B cell (primary cell): ENCODE data around the gene CCDC194. TPM values are rescaled to one million over a fixed set of nuclear protein-coding genes. Genes with fewer than 3 reads are reported as not detected.
A peak's percentile ranks its signal among the peaks of the same experiment; 100 is the strongest.

ENCODE experiments used
- ATAC-seq: fragments of 200-7000 bp; cut with Tn5 transposase; one replicate; pipeline ENCODE4 v1.10.0; 2021; ENCODE audit warnings: low read depth, mild to moderate bottlenecking, moderate number of reproducible peaks, moderate library complexity
- CTCF ChIA-PET: fragments of 350-600 bp; sonication (Branson Sonifier 250); formaldehyde crosslinking; loops from one replicate; lab custom pipeline; 2021; ENCODE audit warnings: antibody characterized with exemption, inconsistent platforms; lab: Charles Lee
- POLR2A ChIA-PET: fragments of 350-600 bp; sonication (Branson Sonifier 250); formaldehyde crosslinking; loops from one replicate; lab custom pipeline; 2021; ENCODE audit warnings: antibody characterized with exemption; lab: Charles Lee
- DNase-seq: peaks from one replicate; pipeline ENCODE4 v3.0.0; 2013
- H2AFZ ChIP-seq: 2 replicates; pipeline ENCODE4 v1.6.1; 2012; ENCODE audit warnings: mild to moderate bottlenecking, low read depth, low read length; ENCODE audit not compliant: insufficient read depth, poor library complexity, severe bottlenecking
- H3K27ac ChIP-seq, 2 donors: 1 replicate in 1 of 2; 2 replicates in 1 of 2; pipeline ENCODE4 v1.5.1; 2012 to 2013; ENCODE audit warnings: low read length in 2 of 2, mild to moderate bottlenecking in 2 of 2, moderate library complexity in 1 of 2
- H3K27me3 ChIP-seq, 4 experiments: fragments of 200-600 bp in 1 of 4; sonication (generic) in 1 of 4; replicated peaks in 1 of 4; 1 replicate in 2 of 4; 2 replicates in 2 of 4; pipeline versions ENCODE4 v1.6.1 to v1.7.0; 2013 to 2016; ENCODE audit warnings: low read length in 3 of 4, mild to moderate bottlenecking in 2 of 4, mixed read lengths in 1 of 4, moderate library complexity in 1 of 4; ENCODE audit not compliant: insufficient read depth in 4 of 4, control insufficient read depth in 3 of 4; ENCODE audit errors: control extremely low read depth in 1 of 4
- H3K36me3 ChIP-seq, 2 experiments: replicated peaks in 1 of 2; 1 replicate in 1 of 2; 2 replicates in 1 of 2; pipeline versions ENCODE4 v1.6.1 to v1.7.1; 2013; ENCODE audit warnings: low read length in 1 of 2; ENCODE audit not compliant: insufficient read depth in 2 of 2, control insufficient read depth in 1 of 2; ENCODE audit errors: control extremely low read depth in 1 of 2, extremely low read depth in 1 of 2
- H3K4me1 ChIP-seq, 2 donors: fragments of 200-600 bp in 1 of 2; sonication (generic) in 1 of 2; 1 replicate in 1 of 2; 2 replicates in 1 of 2; pipeline versions ENCODE4 v1.5.1 to v1.6.1; 2013 to 2017; ENCODE audit warnings: low read length in 2 of 2; ENCODE audit not compliant: control insufficient read depth in 2 of 2, insufficient read depth in 2 of 2
- H3K4me2 ChIP-seq: replicated peaks from 2 replicates; pipeline ENCODE3; 2012; ENCODE audit warnings: mild to moderate bottlenecking, low read depth, low read length; ENCODE audit not compliant: poor library complexity, severe bottlenecking
- H3K4me3 ChIP-seq, 5 experiments: fragments of 200-600 bp in 1 of 5; sonication (generic) in 1 of 5; 1 replicate in 3 of 5; 2 replicates in 2 of 5; pipeline versions ENCODE4 v1.5.1 to v1.7.0; 2011 to 2016; ENCODE audit warnings: low read length in 4 of 5, mild to moderate bottlenecking in 4 of 5, low read depth in 2 of 5, control low read depth in 1 of 5, moderate library complexity in 1 of 5; ENCODE audit not compliant: insufficient read depth in 1 of 5; ENCODE audit errors: control extremely low read depth in 1 of 5, extremely low read depth in 1 of 5
- H3K79me2 ChIP-seq: fragments of 200-600 bp; sonication (generic); one replicate; pipeline ENCODE4 v1.6.0; 2016; ENCODE audit warnings: low read length; ENCODE audit not compliant: control insufficient read depth, insufficient read depth
- H3K9ac ChIP-seq: fragments of 200-600 bp; sonication (generic); 2 replicates; pipeline ENCODE4 v1.6.1; 2017; ENCODE audit warnings: mild to moderate bottlenecking, low read length, moderate library complexity
- H3K9me3 ChIP-seq, 3 donors: one replicate each; pipeline versions ENCODE4 v1.6.1 to v1.7.1; 2013; ENCODE audit warnings: low read length in 2 of 3; ENCODE audit not compliant: control insufficient read depth in 2 of 3, insufficient read depth in 1 of 3; ENCODE audit errors: control extremely low read depth in 1 of 3
- H4K20me1 ChIP-seq: 2 replicates; pipeline ENCODE4 v1.6.0; 2012; ENCODE audit warnings: mild to moderate bottlenecking, low read length; ENCODE audit not compliant: insufficient read depth, control insufficient read depth, poor library complexity, severe bottlenecking
- H3K27ac Mint-ChIP-seq: one replicate; pipeline ENCODE4 v1.8.0; 2021; ENCODE audit warnings: mixed read lengths
- H3K27me3 Mint-ChIP-seq: one replicate; pipeline ENCODE4 v1.8.0; 2021; ENCODE audit warnings: mixed read lengths
- H3K4me1 Mint-ChIP-seq: one replicate; pipeline ENCODE4 v1.8.0; 2021; ENCODE audit warnings: mixed read lengths
- H3K4me3 Mint-ChIP-seq: one replicate; pipeline ENCODE4 v1.8.0; 2021; ENCODE audit warnings: mixed read lengths
- H3K9me3 Mint-ChIP-seq: one replicate; pipeline ENCODE4 v1.8.0; 2022; ENCODE audit warnings: mixed read lengths; ENCODE audit not compliant: insufficient read depth
- CTCF ChIP-seq: fragments of 200-600 bp; IDR thresholded peaks from one replicate; pipeline ENCODE4 v1.8.0; 2022; ENCODE audit warnings: antibody characterized with exemption, mild to moderate bottlenecking
- EZH2 ChIP-seq: IDR thresholded peaks from 2 replicates; pipeline ENCODE4 v1.6.1; 2012; ENCODE audit warnings: borderline replicate concordance, low read depth, mild to moderate bottlenecking, moderate library complexity, low read length; ENCODE audit not compliant: insufficient read depth, poor library complexity, severe bottlenecking
- WGBS: methylation state at CpG from one replicate; pipeline ENCODE4 v1.1.5; 2013; ENCODE audit warnings: missing lambda C conversion rate; ENCODE audit not compliant: insufficient coverage; 5-methylcytosine and 5-hydroxymethylcytosine counted together
- intact Hi-C: fragments of 100-400 bp; cut with micrococcal nuclease; formaldehyde crosslinking; loops from one replicate; pipeline ENCODE4 v1.10.0; 2022
- polyA plus RNA-seq: library from polyadenylated mRNA; depleted of rRNA; stranded (reverse); fragments of >200 nt; gene quantifications from 2 replicates; pipeline ENCODE4 v1.2.3, GENCODE V29; 2012
- total RNA-seq, 2 donors: library from RNA; stranded (reverse); fragments of 120-200 nt in 1 of 2; gene quantifications; 1 replicate in 1 of 2; 2 replicates in 1 of 2; pipeline versions ENCODE4 v1.2.3 to v1.2.4, GENCODE V29; 2013 to 2022

The CCDC194 gene
- total and polyA plus RNA-seq, 2 donors (not counting 1 experiment from before 2014, with no cell fraction given): 1.4 to 3.4 TPM

GRCh38 chr19:17394891-17395415 lies 957 bp upstream of the CCDC194 start:
- Mint-ChIP-seq H3K4me1 (peaks cover 21% of the 10 kb centered on the region), H3K9me3 (no peaks in the 10 kb centered on the region), H3K27me3 (no peaks in the 10 kb centered on the region), H3K4me3 (no peak overlapping the region), H3K27ac (peak overlapping the region; percentile 41)
- intact Hi-C loops: loop anchor here (1.0 kb wide), 1 partner anchor 71 kb away; no protein-coding TSS in a partner anchor
- H4K20me1 ChIP-seq: no peaks in the 10 kb centered on the region
- no peak overlapping the region for H3K9ac ChIP-seq
- DNase-seq (peak; percentile 56), ATAC-seq (no peak)
- peaks cover 0 to 9% (median 0%) of the 10 kb centered on the region in 3 donors for H3K9me3 ChIP-seq
- peak; percentile 28 for TF ChIP-seq CTCF
- TF ChIP-seq EZH2: no peak
- peaks cover 23 to 26% of the 10 kb centered on the region in 2 donors for H3K4me1 ChIP-seq
- H3K4me2 ChIP-seq: peak overlapping the region; percentile 51
- peaks cover 0 to 19% (median 8%) of the 10 kb centered on the region in 4 experiments for H3K27me3 ChIP-seq
- peak overlapping the region; percentile 38 for H2AFZ ChIP-seq
- no peaks in the 10 kb centered on the region for H3K79me2 ChIP-seq
- 17% methylated on average over 19 of the region's 19 CpGs for WGBS
- H3K4me3 ChIP-seq: no peak overlapping the region
- peak overlapping the region in 1 of 2 donors; percentile 53 for H3K27ac ChIP-seq
- peaks cover 0 to 8% of the 10 kb centered on the region in 2 experiments for H3K36me3 ChIP-seq
- CTCF ChIA-PET: interaction anchor here (1.0 to 2.1 kb wide), 4 partner anchors 9 to 71 kb away, joined by 3 to 14 read pairs (median 4); no protein-coding TSS in a partner anchor
- POLR2A ChIA-PET: interaction anchor here (0.5 kb wide), 1 partner anchor 52 kb away, joined by 3 read pairs; no protein-coding TSS in a partner anchor

GRCh38 chr19:17393002-17393401 lies 994 bp downstream of the CCDC194 start:
- 86% methylated on average over 1 of the region's 2 CpGs for WGBS

More at GRCh38 chr19:17393002-17393401, 994 bp downstream of the CCDC194 start:
- peaks cover 0 to 14% (median 0%) of the 10 kb centered on the region in 3 donors for H3K9me3 ChIP-seq
- Mint-ChIP-seq H3K4me1 (peaks cover 21% of the 10 kb centered on the region), H3K9me3 (peaks cover 3% of the 10 kb centered on the region), H3K4me3 (peak overlapping the region; percentile 16), H3K27ac (no peak overlapping the region), H3K27me3 (no peaks in the 10 kb centered on the region)
- no peak overlapping the region for H3K4me2 ChIP-seq
- TF ChIP-seq EZH2 (no peak), CTCF (no peak)
- H3K27me3 ChIP-seq: peaks cover 0 to 19% (median 9%) of the 10 kb centered on the region in 4 experiments
- no peaks in the 10 kb centered on the region for H3K79me2 ChIP-seq
- H3K27ac ChIP-seq: no peak overlapping the region
- POLR2A ChIA-PET: interaction anchor here (0.7 kb wide), 1 partner anchor 65 kb away, joined by 4 read pairs; no protein-coding TSS in a partner anchor
- no peak overlapping the region for H2AFZ ChIP-seq
- CTCF ChIA-PET: no interaction called here
- peaks cover 0 to 5% of the 10 kb centered on the region in 2 experiments for H3K36me3 ChIP-seq
- H4K20me1 ChIP-seq: no peaks in the 10 kb centered on the region
- H3K4me1 ChIP-seq: peaks cover 23 to 27% of the 10 kb centered on the region in 2 donors
- ATAC-seq: no peak
- no peak overlapping the region for H3K4me3 ChIP-seq
- intact Hi-C loops: no loop called here
- no peak for DNase-seq
- no peak overlapping the region for H3K9ac ChIP-seq
